ENCODE results near the gene DDX5. TPM values are rescaled to one million over a fixed set of nuclear protein-coding genes. Genes with fewer than 3 reads are reported as not detected.
A peak's percentile ranks its signal among the peaks of the same experiment; 100 is the strongest.

DDX5 gene
- polyA plus RNA-seq, 1 donor, result 945 TPM

GRCh38 chr17:64519601-64520000 is 13.5 kb upstream of the DDX5 start:
- DNase-seq, result no peak

GRCh38 chr17:64515829-64516228 is 9.7 kb upstream of the DDX5 start:
- no peak for DNase-seq

GRCh38 chr17:64515419-64515818 is 9.3 kb upstream of the DDX5 start:
- no peak for DNase-seq

GRCh38 chr17:64509179-64509578 is 3.1 kb upstream of the DDX5 start:
- no peak for DNase-seq

- DNase-seq, result no peak
These were observed 2.6 kb upstream of the DDX5 start for GRCh38 chr17:64508683-64509082.

GRCh38 chr17:64507413-64507782 is 1.3 kb upstream of the DDX5 start:
- DNase-seq, result peak; percentile 86

GRCh38 chr17:64506576-64507412 is 705 bp upstream of the DDX5 start, which contains the start of gene CEP95:
CEP95 (plus strand) TSS chr17:64506977; CDS start chr17:64507098, 121 bp downstream.
- DNase-seq, result peak; percentile 95

GRCh38 chr17:64505340-64506200 is 519 bp downstream of the DDX5 start:
- peak; percentile 92 for DNase-seq

GRCh38 chr17:64504769-64505339 is 1.2 kb downstream of the DDX5 start:
- DNase-seq, result no peak

GRCh38 chr17:64503821-64504768 is 2.0 kb downstream of the DDX5 start:
- DNase-seq, result no peak

- DNase-seq, result no peak
These were observed 2.7 kb downstream of the DDX5 start for GRCh38 chr17:64503341-64503740.

- DNase-seq, result no peak
These were observed 3.3 kb downstream of the DDX5 start for GRCh38 chr17:64502809-64503208.

GRCh38 chr17:64502021-64502420 is 4.1 kb downstream of the DDX5 start:
- no peak for DNase-seq

GRCh38 chr17:64500862-64501765 is 5.0 kb downstream of the DDX5 start:
- DNase-seq, result no peak

- DNase-seq, result no peak
These were observed 5.6 kb downstream of the DDX5 start for GRCh38 chr17:64500487-64500859.

GRCh38 chr17:64499805-64500486 is 6.1 kb downstream of the DDX5 start:
- DNase-seq, result no peak

- no peak for DNase-seq
These were observed 7.5 kb downstream of the DDX5 start for GRCh38 chr17:64498308-64499203.

- DNase-seq, result no peak
These were observed 8.5 kb downstream of the DDX5 start for GRCh38 chr17:64497565-64498035.
